ENCODE measurements around the gene NPM3.
A peak's percentile ranks its signal among the peaks of the same experiment; 100 is the strongest.

The NPM3 gene

GRCh38 chr10:101779544-101780186 lies 3.6 kb downstream of the NPM3 start:
- Histone ChIP-seq H3K9ac (ENCODE audit: low read depth, low read length, poor library complexity) (peak overlapping the region; percentile 44), H3K4me2 (ENCODE audit: insufficient read depth, low read length, poor library complexity, severe bottlenecking) (peak overlapping the region; percentile 84), H3K9me3 (replicated peaks in 1 of 2; ENCODE audit: control insufficient read depth in 2 of 2, insufficient read depth in 1 of 2, low read depth in 1 of 2, low read length in 2 of 2) (no peaks in the 10 kb centered on the region), H2BK120ac (ENCODE audit: low read depth, low read length) (peak overlapping the region; percentile 67), H3K27me3 (ENCODE audit: control insufficient read depth in 3 of 3, insufficient read depth in 3 of 3, low read depth in 1 of 3, low read length in 3 of 3) (peaks cover 0 to 48% (median 37%) of the 10 kb centered on the region in 3 experiments), H3K4ac (ENCODE audit: low read length) (peak overlapping the region; percentile 13), H3K4me3 (ENCODE audit: low read length in 2 of 2) (peak overlapping the region in 1 of 2 donors; percentile 71), H3K79me1 (ENCODE audit: low read depth, low read length) (peaks cover 3% of the 10 kb centered on the region), H3K14ac (ENCODE audit: low read length) (peak overlapping the region; percentile 57), H2BK12ac (ENCODE audit: low read length) (peak overlapping the region; percentile 68), H3K27ac (replicated peaks; ENCODE audit: low read length) (no peak overlapping the region), H3K23ac (ENCODE audit: low read depth, low read length, poor library complexity) (peak overlapping the region; percentile 93), H2AFZ (ENCODE audit: low read length) (peak overlapping the region; percentile 86), H2BK15ac (ENCODE audit: low read length) (peak overlapping the region; percentile 31), H3K4me1 (ENCODE audit: control insufficient read depth in 2 of 2, insufficient read depth in 1 of 2, low read depth in 1 of 2, low read length in 2 of 2) (peaks cover 12 to 33% of the 10 kb centered on the region in 2 donors), H4K8ac (ENCODE audit: low read depth, low read length) (no peak overlapping the region), H2BK5ac (ENCODE audit: low read length) (peak overlapping the region; percentile 30), H3K18ac (ENCODE audit: low read length) (peak overlapping the region; percentile 95), H2AK5ac (ENCODE audit: low read depth, low read length) (peak overlapping the region; percentile 89), H3K36me3 (replicated peaks in 1 of 2; ENCODE audit: control insufficient read depth in 2 of 2, insufficient read depth in 2 of 2, low read length in 2 of 2) (peaks cover 4 to 8% of the 10 kb centered on the region in 2 donors), H4K91ac (ENCODE audit: low read depth, low read length, poor library complexity) (no peak overlapping the region)
- DNase-seq (ENCODE audit: low spot score), result peak; percentile 79
- WGBS, 2 donors (ENCODE audit: extremely low coverage in 2 of 2, insufficient read length in 2 of 2, insufficient replicate concordance in 1 of 2), result no CpG with 5 or more reads among the region's 51 CpGs

GRCh38 chr10:101778781-101779543 lies 4.3 kb downstream of the NPM3 start:
- Histone ChIP-seq H3K9me3 (replicated peaks in 1 of 2; ENCODE audit: control insufficient read depth in 2 of 2, insufficient read depth in 1 of 2, low read depth in 1 of 2, low read length in 2 of 2) (no peaks in the 10 kb centered on the region), H2AK5ac (ENCODE audit: low read depth, low read length) (peak overlapping the region; percentile 89), H3K9ac (ENCODE audit: low read depth, low read length, poor library complexity) (peak overlapping the region; percentile 74), H2BK120ac (ENCODE audit: low read depth, low read length) (peak overlapping the region; percentile 67), H3K18ac (ENCODE audit: low read length) (peak overlapping the region; percentile 95), H4K91ac (ENCODE audit: low read depth, low read length, poor library complexity) (no peak overlapping the region), H3K27ac (replicated peaks; ENCODE audit: low read length) (no peak overlapping the region), H3K4me3 (ENCODE audit: low read length in 2 of 2) (peak overlapping the region; percentile 42 to 71), H4K8ac (ENCODE audit: low read depth, low read length) (no peak overlapping the region), H3K36me3 (replicated peaks in 1 of 2; ENCODE audit: control insufficient read depth in 2 of 2, insufficient read depth in 2 of 2, low read length in 2 of 2) (peaks cover 1 to 4% of the 10 kb centered on the region in 2 donors), H2BK5ac (ENCODE audit: low read length) (no peak overlapping the region), H2BK15ac (ENCODE audit: low read length) (peak overlapping the region; percentile 31), H2AFZ (ENCODE audit: low read length) (peak overlapping the region; percentile 86), H3K27me3 (ENCODE audit: control insufficient read depth in 3 of 3, insufficient read depth in 3 of 3, low read depth in 1 of 3, low read length in 3 of 3) (peaks cover 0 to 55% (median 44%) of the 10 kb centered on the region in 3 experiments), H3K79me1 (ENCODE audit: low read depth, low read length) (peaks cover 3% of the 10 kb centered on the region), H3K4me1 (ENCODE audit: control insufficient read depth in 2 of 2, insufficient read depth in 1 of 2, low read depth in 1 of 2, low read length in 2 of 2) (peaks cover 12 to 39% of the 10 kb centered on the region in 2 donors), H3K23ac (ENCODE audit: low read depth, low read length, poor library complexity) (peak overlapping the region; percentile 93), H3K14ac (ENCODE audit: low read length) (no peak overlapping the region), H3K4me2 (ENCODE audit: insufficient read depth, low read length, poor library complexity, severe bottlenecking) (peak overlapping the region; percentile 84), H2BK12ac (ENCODE audit: low read length) (no peak overlapping the region), H3K4ac (ENCODE audit: low read length) (peak overlapping the region; percentile 13)
- peak; percentile 62 for DNase-seq (ENCODE audit: low spot score)
- no CpG with 5 or more reads among the region's 58 CpGs for WGBS, 2 donors (ENCODE audit: extremely low coverage in 2 of 2, insufficient read length in 2 of 2, insufficient replicate concordance in 1 of 2)

- Histone ChIP-seq H2BK15ac (ENCODE audit: low read length) (no peak overlapping the region), H3K4ac (ENCODE audit: low read length) (no peak overlapping the region), H3K27ac (replicated peaks; ENCODE audit: low read length) (no peak overlapping the region), H3K14ac (ENCODE audit: low read length) (no peak overlapping the region), H3K4me2 (ENCODE audit: insufficient read depth, low read length, poor library complexity, severe bottlenecking) (peak overlapping the region; percentile 84), H4K8ac (ENCODE audit: low read depth, low read length) (no peak overlapping the region), H2AFZ (ENCODE audit: low read length) (peak overlapping the region; percentile 86), H2AK5ac (ENCODE audit: low read depth, low read length) (peak overlapping the region; percentile 51), H3K9ac (ENCODE audit: low read depth, low read length, poor library complexity) (no peak overlapping the region), H3K27me3 (ENCODE audit: control insufficient read depth in 3 of 3, insufficient read depth in 3 of 3, low read depth in 1 of 3, low read length in 3 of 3) (peaks cover 0 to 62% (median 46%) of the 10 kb centered on the region in 3 experiments), H3K9me3 (replicated peaks in 1 of 2; ENCODE audit: control insufficient read depth in 2 of 2, insufficient read depth in 1 of 2, low read depth in 1 of 2, low read length in 2 of 2) (no peaks in the 10 kb centered on the region), H3K23ac (ENCODE audit: low read depth, low read length, poor library complexity) (no peak overlapping the region), H2BK5ac (ENCODE audit: low read length) (no peak overlapping the region), H3K36me3 (replicated peaks in 1 of 2; ENCODE audit: control insufficient read depth in 2 of 2, insufficient read depth in 2 of 2, low read length in 2 of 2) (peaks cover 0 to 4% of the 10 kb centered on the region in 2 donors), H4K91ac (ENCODE audit: low read depth, low read length, poor library complexity) (no peak overlapping the region), H2BK120ac (ENCODE audit: low read depth, low read length) (no peak overlapping the region), H2BK12ac (ENCODE audit: low read length) (no peak overlapping the region), H3K4me3 (ENCODE audit: low read length in 2 of 2) (peak overlapping the region in 1 of 2 donors; percentile 42), H3K18ac (ENCODE audit: low read length) (peak overlapping the region; percentile 76), H3K79me1 (ENCODE audit: low read depth, low read length) (peaks cover 3% of the 10 kb centered on the region), H3K4me1 (ENCODE audit: control insufficient read depth in 2 of 2, insufficient read depth in 1 of 2, low read depth in 1 of 2, low read length in 2 of 2) (peaks cover 12 to 39% of the 10 kb centered on the region in 2 donors)
- no peak for DNase-seq (ENCODE audit: low spot score)
- WGBS, 2 donors (ENCODE audit: extremely low coverage in 2 of 2, insufficient read length in 2 of 2, insufficient replicate concordance in 1 of 2), result no CpG with 5 or more reads among the region's 12 CpGs
These were observed 5.0 kb downstream of the NPM3 start for GRCh38 chr10:101778151-101778780.
